HG02852 (cell line): ENCODE measurements around the gene TAMM41.
"Not testable (repeated sequence)": the region's sequence is repeated elsewhere in the genome, so short reads cannot be mapped to it uniquely, and the experiment has no call there.

Experiments used
- ATAC-seq: cut with Tn5 transposase; IDR thresholded peaks from one replicate; pipeline ENCODE4 v1.9.1; 2021; ENCODE audit warnings: mild to moderate bottlenecking, moderate library complexity; ENCODE audit not compliant: unreplicated experiment

Gene TAMM41

DNA sequence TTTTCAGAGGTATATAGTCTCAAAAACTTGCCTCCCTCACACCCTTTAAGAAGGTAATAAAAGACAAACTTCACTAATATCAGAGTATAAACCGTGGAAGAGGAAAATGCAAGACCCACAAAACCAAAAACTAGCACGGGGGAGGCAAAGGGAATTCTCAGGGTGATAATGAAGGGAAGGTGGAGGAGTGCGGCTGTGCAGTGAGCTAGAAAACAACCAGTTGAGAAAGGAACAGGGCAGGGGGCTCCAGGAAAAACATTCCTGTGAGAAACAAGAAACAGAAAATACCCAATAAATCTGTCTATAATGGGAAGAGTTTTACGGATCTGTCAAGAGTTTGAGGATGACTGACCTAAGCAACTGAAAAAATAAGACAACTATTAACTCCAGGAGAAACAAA, 31.6 kb downstream of the TAMM41 start:
- no peak for ATAC-seq

DNA sequence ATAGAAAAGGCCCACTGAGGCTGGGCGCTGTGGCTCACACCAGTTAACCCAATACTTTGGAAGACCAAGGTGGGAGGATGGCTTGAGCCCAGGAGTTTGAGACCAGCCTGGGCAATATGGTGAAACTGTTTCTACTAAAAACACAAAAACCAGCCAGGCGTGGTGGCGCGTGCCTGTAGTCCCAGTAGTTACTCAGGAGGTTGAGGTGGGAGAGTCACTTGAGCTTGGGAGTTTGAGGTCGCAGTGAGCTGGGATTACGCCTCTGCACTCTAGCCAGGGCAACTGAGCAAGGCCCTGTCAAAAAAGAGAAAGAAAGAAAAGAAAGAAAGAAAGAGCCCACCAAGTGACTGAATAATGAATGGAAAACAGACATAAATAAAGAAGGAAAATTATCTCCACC, 32.0 kb downstream of the TAMM41 start:
- no peak for ATAC-seq

DNA sequence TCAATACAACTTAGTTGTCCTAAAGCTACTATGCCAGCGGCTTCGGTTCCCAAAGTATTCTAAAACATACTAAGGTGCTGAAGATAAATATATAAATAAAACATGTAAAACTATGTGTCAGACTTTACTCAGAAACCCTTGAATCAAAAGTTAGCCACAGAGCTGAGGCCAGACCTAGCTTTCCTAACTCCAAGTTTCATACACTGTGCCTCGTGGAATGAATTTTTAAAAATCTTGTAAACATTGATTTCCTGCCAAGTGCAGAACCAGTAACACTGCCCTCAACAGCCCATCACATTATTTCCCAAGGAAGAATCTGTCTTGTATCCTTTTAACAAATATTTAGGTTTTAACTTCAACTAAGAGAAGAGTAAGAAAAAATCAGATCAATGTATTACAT, 36.4 kb downstream of the TAMM41 start:
- no peak for ATAC-seq

DNA sequence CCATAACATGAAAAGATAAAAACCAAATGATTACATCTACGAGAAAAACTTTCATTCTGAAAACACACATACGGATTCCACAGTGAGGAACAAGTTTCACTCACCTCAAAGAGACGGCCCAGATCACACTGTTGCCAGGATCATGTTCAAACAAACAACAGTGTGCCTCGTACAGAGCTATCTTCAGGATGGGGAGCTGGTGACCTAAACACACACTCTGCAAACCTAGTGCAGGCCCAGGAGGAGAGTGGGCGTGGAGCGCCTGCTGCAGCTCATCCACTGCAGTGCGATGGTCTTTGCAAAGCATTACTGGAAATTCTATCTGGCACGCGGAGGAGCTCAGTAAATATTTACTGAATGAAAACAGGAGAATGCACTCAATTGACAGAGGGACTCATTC, 38.5 kb downstream of the TAMM41 start:
- ATAC-seq = no peak

DNA sequence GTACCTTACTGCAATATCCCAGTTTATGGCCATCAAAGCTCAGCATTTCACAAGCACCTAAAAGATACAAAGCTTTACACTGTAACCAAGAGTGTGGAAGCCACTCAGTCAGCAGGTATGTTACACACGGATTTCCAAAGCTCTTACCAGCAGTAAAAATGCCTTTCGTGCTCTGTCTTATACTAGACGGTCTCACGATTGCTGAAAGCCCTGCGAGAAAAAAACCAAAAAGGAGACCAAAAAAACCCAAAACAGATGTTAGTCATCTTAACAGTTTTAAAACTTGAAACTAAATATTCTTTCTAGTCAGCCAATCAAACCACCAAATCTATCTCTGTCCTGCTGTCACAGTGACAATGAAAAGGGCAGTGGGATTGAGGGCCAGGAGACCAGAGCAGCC, 39.0 kb downstream of the TAMM41 start:
- ATAC-seq = no peak

DNA sequence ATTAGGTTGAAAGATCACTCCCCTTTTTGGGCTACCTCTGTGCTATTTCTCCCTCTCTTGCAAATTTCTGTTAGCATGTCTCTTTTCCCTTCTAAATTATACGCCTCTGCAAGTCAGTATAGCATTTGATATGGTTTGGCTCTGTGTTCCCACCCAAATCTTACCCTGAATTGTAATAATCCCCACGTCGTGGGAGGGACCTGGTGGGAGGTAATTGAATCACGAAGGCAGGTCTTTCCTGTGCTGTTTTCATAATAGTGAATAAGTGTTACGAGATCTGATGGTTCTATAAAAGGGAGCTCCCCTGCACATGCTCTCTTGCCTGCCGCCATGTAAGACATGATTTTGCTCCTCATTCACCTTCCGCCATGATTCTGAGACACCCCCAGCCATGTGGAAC, 41.0 kb downstream of the TAMM41 start:
- no peak for ATAC-seq

DNA sequence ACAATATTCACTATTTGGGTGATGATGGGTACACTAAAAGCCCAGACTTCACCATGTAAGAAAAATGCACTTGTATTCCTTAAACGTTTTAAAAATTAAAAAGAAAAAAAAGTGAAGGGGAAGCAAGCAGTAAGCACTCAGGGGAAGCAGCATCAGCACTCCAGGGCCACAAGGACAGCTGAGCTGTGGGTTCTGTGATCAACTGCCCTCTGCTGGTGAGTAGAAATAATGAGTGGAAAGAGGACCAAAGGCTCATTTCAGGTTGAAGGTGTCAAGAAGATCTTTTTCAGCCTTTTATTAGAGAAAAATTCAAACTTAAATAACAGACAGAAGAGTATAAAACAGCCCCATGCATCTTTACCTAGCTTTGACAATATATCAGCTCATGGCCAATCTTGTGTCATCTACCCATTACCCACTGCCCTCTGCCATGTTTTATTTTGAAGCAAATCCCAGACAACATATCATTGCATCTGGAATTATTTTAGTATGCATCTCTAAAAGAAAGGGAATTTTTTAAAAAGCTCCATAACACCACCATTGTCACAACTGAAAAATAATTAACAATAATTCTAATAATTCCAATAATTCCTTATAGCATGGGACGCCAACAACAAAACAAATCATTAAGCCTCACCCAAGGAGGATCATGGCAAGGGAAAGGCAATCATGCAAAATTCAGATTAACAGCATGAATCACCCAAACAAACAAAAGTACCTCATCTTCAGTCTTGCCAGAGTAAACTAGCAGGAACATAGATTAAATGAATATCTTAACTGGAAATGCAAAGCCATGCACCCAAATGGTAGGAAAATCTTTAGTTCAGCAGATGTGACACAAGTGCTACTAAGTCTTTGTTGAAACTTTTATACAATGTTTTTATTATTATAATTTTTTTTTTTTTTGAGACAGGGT, 42.5 kb downstream of the TAMM41 start:
- peak; percentile 60 for ATAC-seq

DNA sequence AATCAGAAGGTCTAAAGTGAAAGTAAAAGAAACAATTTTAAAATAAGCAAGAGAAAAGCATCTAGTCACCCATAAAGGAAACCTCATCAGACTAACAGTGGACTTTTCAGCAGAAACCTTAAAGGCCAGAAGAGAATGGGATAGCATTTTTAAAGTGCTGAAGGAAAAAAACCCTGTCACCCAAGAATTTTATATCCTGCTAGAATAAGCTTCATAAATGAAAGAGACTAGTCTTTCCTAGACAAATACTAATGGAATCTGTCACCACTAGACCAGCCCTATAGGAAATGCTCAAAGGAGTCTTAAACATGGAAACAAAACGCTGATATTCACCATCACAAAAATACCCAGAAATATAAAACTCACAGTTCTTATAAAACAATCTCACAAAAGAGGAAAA, 46.9 kb downstream of the TAMM41 start:
- no peak for ATAC-seq

DNA sequence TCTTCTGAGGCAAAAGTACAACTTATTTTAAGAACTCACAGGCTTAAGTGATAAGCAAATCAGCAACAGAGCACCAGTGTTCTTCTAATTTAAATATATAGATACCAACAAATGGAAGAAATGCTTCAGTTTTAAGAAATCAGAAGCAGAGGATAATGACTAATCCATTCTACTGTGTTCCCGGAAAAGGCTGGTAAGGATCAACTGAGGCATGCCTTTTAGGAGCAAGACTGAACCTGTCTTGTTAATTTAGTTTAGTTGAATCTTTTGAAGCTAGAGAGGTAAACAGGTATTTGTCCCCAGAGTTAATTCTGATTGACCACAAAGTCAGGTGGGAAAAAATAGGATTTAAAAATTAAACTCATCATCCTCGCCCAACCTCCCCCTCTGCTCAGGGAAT, 51.8 kb downstream of the TAMM41 start:
- no peak for ATAC-seq

DNA sequence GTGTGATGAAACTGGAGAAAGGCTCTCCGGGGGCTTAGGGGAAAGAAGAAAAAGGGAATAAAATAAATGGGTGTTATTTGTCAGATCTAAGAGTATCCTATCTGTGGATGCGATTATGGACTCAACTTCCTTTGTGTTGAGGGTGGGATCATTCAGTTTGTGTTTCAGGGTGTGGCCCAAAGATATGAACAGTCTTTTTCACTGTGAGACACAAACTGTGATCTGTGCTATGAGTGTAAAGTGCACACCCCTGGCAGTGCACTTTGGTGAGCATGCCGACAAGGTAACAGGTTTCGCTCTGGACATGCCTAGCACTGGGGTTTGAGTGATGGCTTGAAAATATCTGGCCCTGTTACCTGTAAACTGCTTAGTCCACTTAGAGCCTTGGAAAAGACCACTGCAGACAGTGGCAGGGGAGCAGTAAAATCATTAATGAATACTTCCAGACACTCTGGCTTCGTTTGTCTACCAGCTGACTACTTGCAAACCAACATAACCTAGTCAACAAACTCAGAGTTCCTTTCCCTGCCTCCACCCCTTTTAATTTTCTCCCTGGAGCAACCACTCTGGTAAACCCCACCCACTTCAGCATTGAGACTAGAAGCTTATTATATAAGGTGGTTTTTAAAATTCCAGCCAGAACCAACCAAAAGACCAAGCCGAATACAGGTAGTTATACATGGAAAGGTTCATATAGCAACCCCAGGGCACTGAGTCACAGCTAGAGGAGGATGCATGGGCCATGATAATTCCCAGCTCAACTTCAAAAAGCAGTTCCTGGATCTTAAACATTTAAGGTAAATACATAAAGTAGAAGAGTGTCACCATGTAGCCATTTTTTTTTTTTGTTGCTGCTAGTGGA, 55.1 kb downstream of the TAMM41 start:
- no peak for ATAC-seq

DNA sequence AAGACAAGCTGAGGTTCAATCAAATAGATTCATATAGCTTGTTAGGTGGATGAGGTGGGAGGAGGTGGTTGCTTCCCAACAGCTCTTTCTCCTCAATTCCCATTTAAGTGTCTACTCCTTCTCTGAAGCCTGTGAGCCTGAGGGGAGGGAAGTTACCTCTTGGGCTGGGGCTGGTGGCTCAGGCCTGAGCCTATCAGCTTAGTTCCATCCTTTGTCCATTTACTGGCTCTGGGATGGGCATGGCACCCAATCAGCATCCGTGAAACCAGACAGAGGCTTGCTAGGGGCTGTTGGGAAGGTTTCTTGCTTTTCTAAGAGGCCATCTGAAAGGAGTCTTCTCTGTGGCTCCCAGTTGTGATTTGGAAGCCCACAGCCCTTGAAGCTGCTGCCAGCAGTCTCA, 57.3 kb downstream of the TAMM41 start:
- no peak for ATAC-seq

DNA sequence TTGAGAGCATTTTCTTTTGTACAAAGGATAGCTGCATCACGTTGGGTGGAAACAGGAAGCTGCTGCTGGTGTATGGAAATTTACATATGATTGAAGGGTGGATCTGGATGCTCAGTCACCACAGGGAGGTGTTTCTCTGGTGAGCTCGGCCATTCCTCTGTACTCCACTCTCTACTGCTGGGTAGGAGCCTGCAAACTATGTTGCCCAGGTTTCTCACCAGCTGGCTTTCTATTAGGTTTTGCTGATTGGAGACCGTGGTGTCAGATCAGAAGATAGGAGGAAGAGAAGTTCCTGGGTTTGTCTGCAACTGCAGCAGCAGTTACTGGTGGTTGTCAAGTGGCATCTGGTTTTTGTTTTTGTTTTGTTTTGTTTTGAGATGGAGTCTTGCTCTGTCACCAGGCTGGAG, 61.7 kb downstream of the TAMM41 start:
- no peak for ATAC-seq

DNA sequence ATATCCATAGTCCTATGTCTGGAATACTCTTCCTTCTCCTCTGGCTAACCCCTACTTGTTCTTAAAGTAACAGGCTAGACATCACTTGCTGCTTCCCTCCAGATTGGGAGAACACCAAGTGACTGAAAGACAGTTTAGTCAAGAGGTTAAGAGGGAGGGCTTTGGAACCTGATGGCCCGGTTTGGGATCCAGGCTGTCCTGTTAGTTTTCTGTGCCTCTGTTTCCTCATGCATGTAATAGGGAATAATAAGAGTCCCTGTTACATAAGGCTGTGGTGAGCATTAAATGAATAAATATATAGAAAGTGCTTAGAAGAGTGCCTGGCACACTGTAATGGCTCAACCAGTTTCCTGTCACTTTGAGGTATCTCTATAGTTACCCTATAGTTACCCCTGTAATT, 66.3 kb downstream of the TAMM41 start:
- ATAC-seq = no peak

DNA sequence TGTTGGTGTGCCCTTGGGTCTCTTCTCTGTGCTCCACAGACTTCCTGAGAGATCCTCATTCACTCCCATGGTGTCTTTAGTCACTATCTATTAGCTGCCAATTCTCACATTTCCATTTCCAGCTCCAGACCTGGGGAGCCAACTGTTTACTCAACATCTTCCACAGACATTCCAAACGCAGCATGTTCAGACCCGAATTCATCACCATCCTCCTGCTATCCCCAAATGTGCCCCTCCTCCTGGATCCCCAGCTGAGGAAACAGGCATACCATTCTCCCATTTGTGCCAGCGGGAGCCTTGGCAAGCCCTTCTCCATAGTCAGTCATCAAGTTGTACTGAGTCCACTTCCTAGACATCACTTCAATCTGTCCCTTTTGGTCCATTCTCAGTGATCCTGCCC, 67.1 kb downstream of the TAMM41 start:
- no peak for ATAC-seq

DNA sequence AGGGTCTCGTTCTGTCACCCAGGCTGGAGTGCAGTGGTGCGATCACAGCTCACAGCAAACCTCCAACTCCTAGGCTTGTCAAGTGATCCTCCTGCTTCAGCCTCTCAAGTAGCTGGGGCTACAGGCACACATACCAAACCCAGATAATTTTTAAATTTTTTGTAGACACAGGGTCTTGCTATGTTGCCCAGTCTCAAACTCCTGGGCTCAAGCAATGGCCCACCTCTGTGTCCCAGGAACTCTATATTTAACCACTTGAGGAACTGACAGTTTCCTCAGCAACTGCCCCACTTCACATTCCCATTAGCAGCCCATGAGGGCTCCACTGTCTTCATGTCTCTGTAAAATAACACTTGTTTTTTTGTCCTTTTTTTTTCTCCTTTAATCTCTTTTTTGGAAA, 68.4 kb downstream of the TAMM41 start:
- ATAC-seq = no peak

DNA sequence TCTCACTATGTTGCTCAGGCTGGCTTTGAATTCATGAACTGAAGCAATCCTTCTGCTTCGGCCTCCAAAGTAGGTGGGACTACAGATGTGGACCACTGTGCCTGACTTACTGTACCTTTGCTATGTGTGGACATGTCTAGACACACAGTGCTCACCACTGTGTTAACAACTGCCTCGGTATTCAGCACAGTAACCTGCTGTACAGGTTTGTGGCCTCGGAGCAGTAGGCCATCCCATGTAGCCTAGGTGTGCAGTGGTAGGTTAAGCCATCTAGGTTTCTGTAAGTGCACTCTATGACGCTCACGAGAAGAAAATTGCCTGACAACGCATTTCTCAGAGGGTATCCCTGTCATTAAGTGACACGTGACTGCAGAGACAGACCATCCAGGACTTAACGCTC, 70.3 kb downstream of the TAMM41 start:
- ATAC-seq = no peak

DNA sequence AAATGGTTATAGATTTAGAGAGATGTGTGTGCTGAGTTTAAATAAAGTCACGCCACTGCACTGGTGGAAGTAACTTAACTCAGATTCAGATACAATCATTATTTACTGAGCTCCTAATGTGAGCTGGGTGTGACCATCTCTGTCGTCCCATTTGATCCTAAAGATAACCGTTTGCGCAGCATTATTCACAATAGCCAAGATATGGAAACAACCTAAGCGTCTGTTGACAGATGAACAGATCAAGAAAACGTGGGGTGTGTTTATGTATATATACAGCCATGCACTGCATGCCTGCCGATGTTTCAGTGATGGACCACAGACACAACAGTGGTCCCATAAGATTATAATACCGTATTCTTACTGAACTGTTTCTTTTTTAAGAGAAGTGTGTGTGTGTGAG, 71.2 kb downstream of the TAMM41 start:
- no peak for ATAC-seq

DNA sequence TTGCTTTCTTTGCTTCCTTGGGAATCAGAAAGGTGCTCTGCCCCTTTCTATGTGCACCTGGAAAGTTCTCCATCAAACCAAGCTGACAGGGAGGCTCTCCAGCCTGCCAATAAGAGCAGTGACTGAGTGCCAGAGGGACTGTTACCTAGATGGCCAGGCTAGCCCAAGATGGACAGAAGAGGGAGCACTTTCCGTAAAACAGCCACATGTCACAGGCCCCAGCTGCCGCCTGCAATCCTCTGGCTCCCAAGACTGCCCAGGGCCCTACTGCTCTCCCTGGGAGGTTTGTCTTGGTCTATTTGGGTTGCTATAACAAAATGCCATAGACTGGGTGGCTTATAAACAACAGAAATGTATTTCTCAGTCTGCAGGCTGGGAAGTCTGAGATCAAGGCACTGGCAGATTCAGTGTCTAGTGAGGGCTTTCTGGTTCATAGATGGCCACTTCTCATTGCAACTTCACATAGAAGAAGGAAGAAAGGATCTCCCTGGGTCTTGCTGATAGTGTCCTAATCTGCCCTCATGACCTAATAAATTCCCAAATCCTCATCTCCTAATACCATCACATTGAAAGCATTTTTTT, 72.3 kb downstream of the TAMM41 start:
- ATAC-seq = no peak

DNA sequence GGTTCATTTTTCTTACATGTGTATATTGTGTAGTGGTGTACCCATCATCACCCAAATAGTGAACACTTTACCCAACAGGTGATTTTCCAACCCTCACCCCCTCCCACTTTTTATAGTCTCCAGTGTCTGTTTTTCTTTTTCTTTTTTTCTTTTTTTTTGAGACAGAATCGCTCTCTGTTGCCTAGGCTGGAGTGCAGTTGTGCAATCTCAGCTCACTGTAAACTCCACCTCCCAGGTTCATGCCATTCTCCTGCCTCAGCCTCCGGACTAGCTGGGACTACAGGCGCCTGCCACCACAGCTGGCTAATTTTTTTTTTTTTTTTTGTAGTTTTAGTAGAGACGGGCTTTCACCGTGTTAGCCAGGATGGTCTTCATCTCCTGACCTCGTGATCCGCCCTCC, 74.8 kb downstream of the TAMM41 start:
- ATAC-seq = not testable (repeated sequence)

DNA sequence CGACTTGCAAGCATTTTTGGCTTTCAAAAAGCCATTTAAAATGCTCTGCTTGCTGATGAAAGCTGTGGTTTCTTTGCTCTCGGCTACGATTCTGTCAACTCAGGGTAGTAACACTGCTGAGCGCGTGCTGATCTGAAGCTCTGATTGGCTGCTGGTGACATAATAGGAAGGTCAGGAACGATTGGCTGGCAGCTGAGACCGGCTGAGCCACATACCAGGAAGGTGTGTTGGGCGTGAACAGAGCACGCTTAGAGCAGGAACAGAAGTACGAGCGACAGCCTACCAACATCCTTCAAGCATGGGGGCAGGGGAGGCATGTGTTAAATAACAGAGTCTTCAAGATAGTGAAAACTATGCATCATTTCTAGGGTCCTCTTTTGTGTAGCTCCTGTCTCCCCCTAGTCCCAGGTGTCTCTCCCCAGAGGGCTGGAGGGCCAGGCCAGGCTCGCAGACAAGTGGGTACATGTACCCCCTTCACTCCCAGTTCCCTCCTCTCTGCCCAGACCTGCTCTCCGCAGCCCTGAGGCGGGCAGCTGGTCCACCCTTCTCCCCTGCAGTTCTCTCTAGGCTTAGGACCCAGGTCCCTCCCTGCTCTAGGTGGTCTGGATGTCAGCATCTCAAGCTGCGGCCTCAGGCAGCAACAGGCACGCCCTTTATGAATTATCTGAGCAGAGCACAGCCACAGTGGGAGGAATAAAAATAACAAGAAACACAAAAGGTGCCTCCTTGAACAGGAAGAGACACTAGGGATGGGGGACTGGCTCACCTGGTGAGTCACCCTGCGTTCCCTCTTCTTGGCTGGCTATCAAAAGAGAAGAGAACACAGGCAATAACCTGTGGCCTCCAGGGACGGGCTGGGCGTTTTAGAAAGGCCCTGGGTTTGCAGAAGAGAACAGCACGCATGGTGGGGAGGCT, 76.0 kb downstream of the TAMM41 start:
- ATAC-seq = peak; percentile 99
